ENCODE measurements around the gene ERP29.

ERP29 gene

DNA sequence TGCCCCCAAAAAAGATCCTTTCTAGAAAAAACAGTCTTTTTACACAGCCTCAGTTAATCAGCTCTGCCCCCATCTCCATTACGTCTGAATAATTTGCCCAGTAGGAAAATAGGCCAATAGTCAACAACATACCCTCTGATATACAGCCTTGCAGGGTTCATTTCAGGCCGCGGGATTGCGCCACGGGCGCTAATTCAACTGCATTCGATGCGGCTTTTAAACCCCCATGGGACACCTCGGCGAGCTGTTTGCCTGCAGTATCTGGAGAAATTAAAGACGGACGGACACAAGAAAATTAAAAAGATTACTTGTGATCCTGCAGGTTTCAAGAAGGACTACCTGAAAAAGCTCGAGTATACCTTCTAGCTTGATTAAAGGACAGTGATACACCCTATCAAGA lies 36.1 kb downstream of the ERP29 start:
- no peak overlapping the region for H3K27ac Mint-ChIP-seq
- H3K4me3 Mint-ChIP-seq = no peak overlapping the region
- H3K9me3 Mint-ChIP-seq = no peaks in the 10 kb centered on the region
- peaks cover 5% of the 10 kb centered on the region for H3K4me1 Mint-ChIP-seq
- no peak for ATAC-seq
- DNase-seq (ENCODE audit: low spot score in 2 of 2) = no peak
- H3K36me3 Mint-ChIP-seq = peaks cover 100% of the 10 kb centered on the region

DNA sequence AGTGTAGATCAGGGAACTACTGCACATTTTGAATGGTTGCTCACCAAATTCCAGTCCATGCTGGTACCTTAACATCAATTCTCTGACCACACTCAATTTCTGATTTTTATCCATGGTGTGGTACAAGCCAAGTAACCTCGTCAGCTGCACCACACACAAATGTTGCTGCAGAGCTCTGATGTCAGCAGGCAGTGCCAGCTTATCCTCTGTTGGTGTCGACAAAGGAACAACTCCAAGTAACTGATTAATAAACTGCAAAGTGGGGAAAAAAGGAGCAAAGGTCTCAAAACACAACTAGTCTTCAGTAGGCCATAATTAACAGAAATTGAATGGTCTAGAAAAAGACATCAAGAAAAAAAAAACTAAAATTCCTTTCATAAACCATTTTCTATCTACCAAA lies 47.9 kb downstream of the ERP29 start:
- Mint-ChIP-seq H3K4me1 (peaks cover under 1% of the 10 kb centered on the region), H3K27ac (no peak overlapping the region), H3K9me3 (no peaks in the 10 kb centered on the region), H3K36me3 (peaks cover 98% of the 10 kb centered on the region), H3K4me3 (no peak overlapping the region)
- no peak for DNase-seq (ENCODE audit: low spot score in 2 of 2)
- no peak for ATAC-seq

DNA sequence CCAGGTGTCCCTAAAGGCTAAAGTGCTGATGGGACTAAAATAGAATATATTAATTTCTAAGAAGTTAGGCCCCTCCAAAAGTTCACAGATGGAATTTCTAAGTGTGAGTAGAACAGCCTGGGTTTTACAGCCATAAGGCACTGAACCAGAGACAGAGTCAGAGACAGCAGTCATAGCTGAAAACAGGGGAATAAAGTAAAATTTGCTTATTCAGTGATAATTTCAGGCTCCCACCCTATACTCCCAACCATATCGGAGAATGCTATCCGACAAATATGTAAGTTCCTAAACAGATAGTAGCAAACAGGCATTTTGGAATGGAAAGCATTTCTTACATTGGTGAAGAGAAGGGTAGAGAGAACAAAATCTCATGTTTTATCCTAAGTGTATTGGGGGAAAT lies 50.0 kb downstream of the ERP29 start:
- H3K36me3 Mint-ChIP-seq = peaks cover 100% of the 10 kb centered on the region
- no peak for ATAC-seq

DNA sequence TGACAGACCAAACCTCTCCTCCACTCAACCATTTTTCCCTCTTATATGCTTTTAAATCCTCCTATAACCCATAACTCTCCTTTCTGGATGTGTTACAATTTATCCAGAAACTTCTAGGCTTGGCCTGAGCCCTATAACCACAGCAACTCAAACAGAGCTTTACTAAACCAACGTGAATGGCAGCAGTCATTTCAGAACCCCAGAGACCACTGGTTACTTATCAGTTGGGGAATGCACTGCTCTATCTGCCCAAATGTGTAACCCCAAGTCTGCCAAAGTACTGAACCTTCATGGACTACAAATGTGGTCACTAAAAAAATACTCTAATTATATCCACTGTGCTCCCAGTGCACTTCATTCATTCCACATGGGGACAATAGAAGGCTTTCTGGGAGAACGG lies 53.3 kb downstream of the ERP29 start:
- Mint-ChIP-seq H3K9me3 (no peaks in the 10 kb centered on the region), H3K4me1 (peaks cover 11% of the 10 kb centered on the region), H3K4me3 (no peak overlapping the region), H3K27ac (peak overlapping the region; percentile 21), H3K36me3 (peaks cover 100% of the 10 kb centered on the region)
- ATAC-seq (peak; percentile 69), DNase-seq (ENCODE audit: low spot score in 2 of 2) (no peak)

More for the DNA sequence above, 50.0 kb downstream of the ERP29 start:
- Mint-ChIP-seq H3K9me3 (no peaks in the 10 kb centered on the region), H3K27ac (no peak overlapping the region), H3K4me3 (no peak overlapping the region), H3K4me1 (peaks cover 11% of the 10 kb centered on the region)
- no peak for DNase-seq (ENCODE audit: low spot score in 2 of 2)

All from stimulated activated effector memory CD8-positive, alpha-beta T cell treated with anti-CD3 and anti-CD28 coated beads, Interleukin-12 subunit alpha, Interleukin-12 subunit beta, amount 100 ng/mL, for 72 hours (primary cell).